ENCODE measurements around the gene NHLRC1.

The NHLRC1 gene

GRCh38 chr6:18110162-18110561 lies 12.3 kb downstream of the NHLRC1 start:
- Histone ChIP-seq H3K4me3 (ENCODE audit: low read length, poor library complexity, severe bottlenecking) (no peak overlapping the region), H3K9me2 (replicated peaks; ENCODE audit: low read depth, low read length) (no peaks in the 10 kb centered on the region), H3K4me2 (ENCODE audit: low read depth, low read length, poor library complexity, severe bottlenecking) (no peak overlapping the region), H3K9me3 (ENCODE audit: insufficient read depth, low read depth, low read length) (peaks cover 4% of the 10 kb centered on the region; the same call in 1 of the 2 replicates), H3K9ac (ENCODE audit: low read depth, low read length, poor library complexity, severe bottlenecking) (no peak overlapping the region), H3K4me1 (ENCODE audit: insufficient read depth, low read length, poor library complexity, severe bottlenecking) (no peaks in the 10 kb centered on the region), H2AFZ (ENCODE audit: low read length) (no peak overlapping the region), H3K27me3 (ENCODE audit: insufficient read depth, low read length, poor library complexity, severe bottlenecking) (peaks cover 36% of the 10 kb centered on the region), H3F3A (ENCODE audit: low read depth) (no peaks in the 10 kb centered on the region), H3K79me2 (ENCODE audit: insufficient read depth, low read length) (no peaks in the 10 kb centered on the region), H4K20me1 (ENCODE audit: insufficient read depth, low read length, poor library complexity, severe bottlenecking) (no peaks in the 10 kb centered on the region), H3K36me3 (ENCODE audit: insufficient read depth, low read length) (no peaks in the 10 kb centered on the region)
- no peak for TF ChIP-seq EZH2phosphoT487 (IDR thresholded peaks at IDR 0.05; ENCODE audit: borderline replicate concordance)
- no peak for TF ChIP-seq CTCF (conservative IDR thresholded peaks at IDR 0.05; ENCODE audit: low read length)

- Histone ChIP-seq H3K9me3 (ENCODE audit: insufficient read depth, low read depth, low read length) (peaks cover 4% of the 10 kb centered on the region; the same call in 1 of the 2 replicates), H3K9ac (ENCODE audit: low read depth, low read length, poor library complexity, severe bottlenecking) (no peak overlapping the region), H3K4me1 (ENCODE audit: insufficient read depth, low read length, poor library complexity, severe bottlenecking) (peaks cover 4% of the 10 kb centered on the region), H3K4me2 (ENCODE audit: low read depth, low read length, poor library complexity, severe bottlenecking) (no peak overlapping the region), H3F3A (ENCODE audit: low read depth) (no peaks in the 10 kb centered on the region), H3K9me2 (replicated peaks; ENCODE audit: low read depth, low read length) (no peaks in the 10 kb centered on the region), H4K20me1 (ENCODE audit: insufficient read depth, low read length, poor library complexity, severe bottlenecking) (no peaks in the 10 kb centered on the region), H3K4me3 (ENCODE audit: low read length, poor library complexity, severe bottlenecking) (no peak overlapping the region), H3K27me3 (ENCODE audit: insufficient read depth, low read length, poor library complexity, severe bottlenecking) (peaks cover 11% of the 10 kb centered on the region), H3K79me2 (ENCODE audit: insufficient read depth, low read length) (no peaks in the 10 kb centered on the region), H2AFZ (ENCODE audit: low read length) (no peak overlapping the region), H3K36me3 (ENCODE audit: insufficient read depth, low read length) (no peaks in the 10 kb centered on the region)
- TF ChIP-seq EZH2phosphoT487 (IDR thresholded peaks at IDR 0.05; ENCODE audit: borderline replicate concordance) (no peak), CTCF (conservative IDR thresholded peaks at IDR 0.05; ENCODE audit: low read length) (no peak)
Observed at GRCh38 chr6:18107061-18107460, 15.4 kb downstream of the NHLRC1 start.

GRCh38 chr6:18102783-18103509 lies 19.5 kb downstream of the NHLRC1 start:
- no peaks in the 10 kb centered on the region for H3F3A ChIP-seq (ENCODE audit: low read depth)
- no peaks in the 10 kb centered on the region for H3K36me3 ChIP-seq (ENCODE audit: insufficient read depth, low read length)
- no peak overlapping the region; the same call in 1 of the 2 replicates for H2AFZ ChIP-seq (ENCODE audit: low read length)
- no peak for TF ChIP-seq CTCF (conservative IDR thresholded peaks at IDR 0.05; ENCODE audit: low read length)
- no peak for TF ChIP-seq EZH2phosphoT487 (IDR thresholded peaks at IDR 0.05; ENCODE audit: borderline replicate concordance)
- peaks cover 4% of the 10 kb centered on the region; the same call in 1 of the 2 replicates for H3K9me3 ChIP-seq (ENCODE audit: insufficient read depth, low read depth, low read length)
- H3K4me2 ChIP-seq (ENCODE audit: low read depth, low read length, poor library complexity, severe bottlenecking) = no peak overlapping the region
- H3K4me1 ChIP-seq (ENCODE audit: insufficient read depth, low read length, poor library complexity, severe bottlenecking) = peaks cover 12% of the 10 kb centered on the region
- no peaks in the 10 kb centered on the region for H3K79me2 ChIP-seq (ENCODE audit: insufficient read depth, low read length)
- H4K20me1 ChIP-seq (ENCODE audit: insufficient read depth, low read length, poor library complexity, severe bottlenecking) = no peaks in the 10 kb centered on the region
- H3K27me3 ChIP-seq (ENCODE audit: insufficient read depth, low read length, poor library complexity, severe bottlenecking) = no peaks in the 10 kb centered on the region
- H3K4me3 ChIP-seq (ENCODE audit: low read length, poor library complexity, severe bottlenecking) = no peak overlapping the region
- H3K9ac ChIP-seq (ENCODE audit: low read depth, low read length, poor library complexity, severe bottlenecking) = no peak overlapping the region
- no peaks in the 10 kb centered on the region for H3K9me2 ChIP-seq (replicated peaks; ENCODE audit: low read depth, low read length)

All from Loucy (cell line).